BE2C (cell line): ENCODE data around the gene TTC34.
"Not testable (repeated sequence)": the region's sequence is repeated elsewhere in the genome, so short reads cannot be mapped to it uniquely, and the experiment has no call there.

Experiments used
- DNase-seq: peaks from one replicate; pipeline ENCODE4 v3.0.0-alpha.2; 2020
- H3K27me3 ChIP-seq: fragments of 250-450 bp; sonication (Bioruptor Pico); 2 replicates; pipeline ENCODE4 v1.5.1; 2020; ENCODE audit warnings: mild to moderate bottlenecking
- H3K36me3 ChIP-seq: fragments of 250-450 bp; sonication (Bioruptor Pico); 2 replicates; pipeline ENCODE4 v1.5.1; 2020; ENCODE audit warnings: mild to moderate bottlenecking
- H3K4me1 ChIP-seq: fragments of 250-450 bp; sonication (Bioruptor Pico); 2 replicates; pipeline ENCODE4 v1.5.1; 2020
- H3K4me3 ChIP-seq: 2 replicates; pipeline ENCODE4 v1.5.1; 2011; ENCODE audit warnings: low read depth, low read length
- H3K9me3 ChIP-seq: fragments of 250-450 bp; sonication (Bioruptor Pico); 2 replicates; pipeline ENCODE4 v1.5.1; 2020
- TF ChIP-seq, protein P1 (sequence below): IDR thresholded peaks from 2 replicates; pipeline ENCODE4 v1.5.1; 2012; ENCODE audit warnings: mild to moderate bottlenecking, low read depth, low read length

Gene TTC34

DNA sequence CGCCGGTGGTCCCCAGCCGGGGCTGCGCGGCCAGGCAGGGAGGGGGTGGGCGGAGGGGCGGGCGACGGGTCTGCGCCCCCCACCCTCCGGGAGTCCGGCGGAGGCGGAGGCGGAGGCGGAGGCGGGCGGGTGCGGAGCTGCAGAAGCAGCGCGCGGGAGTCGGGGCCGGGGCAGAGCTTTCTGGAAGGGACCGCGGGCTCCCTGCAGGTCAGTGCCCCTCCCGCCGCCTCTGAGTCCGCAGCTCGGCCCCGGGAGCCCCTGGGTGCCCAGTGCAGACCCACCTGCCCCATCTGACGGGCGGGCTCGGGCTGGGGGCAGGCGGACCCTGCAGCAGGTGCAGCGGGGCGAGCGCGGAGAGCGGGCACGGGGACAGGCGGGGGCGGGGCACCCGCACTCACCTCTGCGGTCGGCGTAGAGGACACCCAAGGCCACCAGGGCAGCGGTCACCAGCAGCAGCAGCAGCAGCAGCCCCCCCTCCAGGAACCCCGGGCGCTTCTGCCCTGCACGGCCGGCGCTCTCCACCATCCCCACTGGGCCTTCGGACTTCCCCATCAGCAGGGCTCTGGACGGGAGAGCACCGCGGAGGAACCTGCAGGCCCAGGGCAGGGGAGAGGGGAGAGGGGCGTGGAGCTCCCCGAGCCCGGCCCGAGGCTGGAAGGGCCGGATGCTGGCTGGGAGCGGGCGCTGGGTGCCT is 172.4 kb downstream of the TTC34 start:
- TF ChIP-seq, protein P1, sequence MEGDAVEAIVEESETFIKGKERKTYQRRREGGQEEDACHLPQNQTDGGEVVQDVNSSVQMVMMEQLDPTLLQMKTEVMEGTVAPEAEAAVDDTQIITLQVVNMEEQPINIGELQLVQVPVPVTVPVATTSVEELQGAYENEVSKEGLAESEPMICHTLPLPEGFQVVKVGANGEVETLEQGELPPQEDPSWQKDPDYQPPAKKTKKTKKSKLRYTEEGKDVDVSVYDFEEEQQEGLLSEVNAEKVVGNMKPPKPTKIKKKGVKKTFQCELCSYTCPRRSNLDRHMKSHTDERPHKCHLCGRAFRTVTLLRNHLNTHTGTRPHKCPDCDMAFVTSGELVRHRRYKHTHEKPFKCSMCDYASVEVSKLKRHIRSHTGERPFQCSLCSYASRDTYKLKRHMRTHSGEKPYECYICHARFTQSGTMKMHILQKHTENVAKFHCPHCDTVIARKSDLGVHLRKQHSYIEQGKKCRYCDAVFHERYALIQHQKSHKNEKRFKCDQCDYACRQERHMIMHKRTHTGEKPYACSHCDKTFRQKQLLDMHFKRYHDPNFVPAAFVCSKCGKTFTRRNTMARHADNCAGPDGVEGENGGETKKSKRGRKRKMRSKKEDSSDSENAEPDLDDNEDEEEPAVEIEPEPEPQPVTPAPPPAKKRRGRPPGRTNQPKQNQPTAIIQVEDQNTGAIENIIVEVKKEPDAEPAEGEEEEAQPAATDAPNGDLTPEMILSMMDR = no peak
- Histone ChIP-seq H3K4me3 (no peak overlapping the region), H3K36me3 (no peaks in the 10 kb centered on the region), H3K4me1 (no peaks in the 10 kb centered on the region), H3K9me3 (no peaks in the 10 kb centered on the region), H3K27me3 (peaks cover 14% of the 10 kb centered on the region)
- no peak for DNase-seq

DNA sequence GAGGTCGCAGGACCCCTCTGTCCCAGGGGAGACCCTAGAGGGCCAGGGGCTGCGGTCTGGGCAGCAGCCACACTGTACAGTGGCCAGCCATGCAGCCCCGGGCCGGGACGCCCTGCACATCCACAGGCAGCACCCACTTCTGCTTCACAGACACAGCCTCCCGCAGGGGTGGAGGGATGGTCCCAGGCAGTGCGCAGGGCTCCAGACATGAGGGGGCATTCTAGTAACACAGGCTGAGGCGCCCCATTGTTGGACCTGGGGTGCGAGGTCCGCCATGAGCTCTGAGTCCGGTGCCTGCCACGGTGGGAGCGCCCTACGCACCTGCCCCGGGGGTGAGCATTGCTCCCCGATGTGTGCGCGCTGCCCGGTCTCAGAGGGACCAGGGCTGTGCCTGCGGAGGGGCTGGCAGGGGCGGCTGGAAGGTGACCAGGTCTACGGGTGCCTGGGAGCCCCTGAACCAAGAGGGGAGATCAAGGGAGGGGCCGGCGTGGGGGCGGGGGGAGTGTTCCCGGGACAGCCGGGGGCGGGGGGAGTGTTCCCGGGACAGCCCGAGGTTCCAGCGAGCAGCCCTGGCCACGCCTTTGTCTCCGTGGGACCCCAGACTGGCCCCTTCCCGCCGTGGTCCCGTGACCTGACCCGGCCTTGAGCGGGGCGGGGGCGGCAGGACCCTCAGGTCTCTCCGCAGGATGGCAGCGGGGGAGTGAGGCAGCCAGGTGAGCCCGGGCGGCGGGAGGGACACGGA is 173.1 kb downstream of the TTC34 start:
- TF ChIP-seq, protein P1 = no peak
- no peaks in the 10 kb centered on the region for H3K4me1 ChIP-seq
- no peaks in the 10 kb centered on the region for H3K36me3 ChIP-seq
- DNase-seq = no peak
- no peak overlapping the region for H3K4me3 ChIP-seq
- H3K9me3 ChIP-seq = no peaks in the 10 kb centered on the region
- H3K27me3 ChIP-seq = peaks cover 14% of the 10 kb centered on the region

DNA sequence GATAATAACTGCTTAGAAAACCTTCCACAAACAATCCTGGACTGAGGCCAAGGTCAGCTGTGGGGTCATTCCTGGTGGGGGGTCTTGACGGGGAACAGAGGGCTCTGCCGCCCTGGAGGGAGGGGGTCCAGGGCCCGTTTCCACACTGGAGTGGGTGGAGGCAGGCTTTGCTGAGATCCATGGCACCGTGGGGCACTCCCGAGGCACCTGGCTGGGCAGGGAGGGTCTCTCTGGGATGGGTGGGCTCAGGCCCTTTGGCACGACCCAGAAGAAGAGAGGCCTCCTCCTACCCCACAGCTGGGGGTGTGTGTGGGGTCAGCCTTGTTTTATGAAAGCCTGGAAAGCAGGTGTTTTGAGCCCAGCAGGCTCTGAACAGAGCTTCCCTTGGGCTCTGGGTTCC is 173.7 kb downstream of the TTC34 start:
- Histone ChIP-seq H3K9me3 (no peaks in the 10 kb centered on the region), H3K27me3 (peaks cover 14% of the 10 kb centered on the region)
- DNase-seq = no peak

DNA sequence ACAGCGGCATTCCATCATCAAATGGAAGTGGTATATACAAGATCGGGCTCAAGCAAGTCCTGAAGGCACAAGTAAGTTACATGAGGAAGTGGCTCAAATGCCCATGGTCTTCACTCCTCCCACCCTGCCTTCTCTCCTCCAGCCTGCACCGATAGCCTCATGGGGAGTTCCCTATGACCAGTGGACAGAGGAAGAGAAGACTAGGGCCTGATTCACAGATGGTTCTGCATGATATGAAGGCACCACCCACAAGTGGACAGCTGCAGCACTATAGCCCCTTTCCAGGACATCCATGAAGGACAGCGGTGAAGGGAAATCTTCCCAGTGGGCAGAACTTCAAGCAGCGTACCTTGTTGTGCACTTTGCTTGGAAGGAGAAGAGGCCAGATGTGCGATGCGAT is 175.7 kb downstream of the TTC34 start:
- not testable (repeated sequence) for H3K4me3 ChIP-seq, H3K9me3 ChIP-seq, H3K4me1 ChIP-seq, DNase-seq, H3K36me3 ChIP-seq
- peaks cover 14% of the 10 kb centered on the region for H3K27me3 ChIP-seq

More for the DNA sequence above, 173.7 kb downstream of the TTC34 start:
- no peaks in the 10 kb centered on the region for H3K4me1 ChIP-seq
- H3K4me3 ChIP-seq = no peak overlapping the region
- TF ChIP-seq, protein P1 = no peak
- no peaks in the 10 kb centered on the region for H3K36me3 ChIP-seq

DNA sequence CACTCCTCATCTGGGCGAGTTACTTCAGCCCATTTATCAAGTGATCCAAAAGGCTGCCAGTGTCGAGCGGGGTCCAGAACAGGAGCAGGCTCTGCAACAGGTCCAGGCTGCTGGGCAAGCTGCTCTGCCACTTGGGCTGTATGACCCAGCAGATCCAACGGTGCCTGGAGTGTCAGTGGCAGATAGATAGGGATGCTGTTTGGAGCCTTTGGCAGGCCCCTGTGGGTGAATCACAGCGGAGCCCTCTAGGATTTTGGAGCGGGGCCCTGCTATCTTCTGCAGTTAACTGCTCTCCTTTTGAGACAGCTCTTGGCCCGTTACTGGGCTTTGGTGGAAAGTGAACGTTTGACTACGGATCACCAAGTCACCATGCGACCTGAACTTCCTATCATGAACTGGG is 176.2 kb downstream of the TTC34 start:
- TF ChIP-seq, protein P1 = no peak
- DNase-seq = no peak
- Histone ChIP-seq H3K4me1 (no peaks in the 10 kb centered on the region), H3K27me3 (peaks cover 14% of the 10 kb centered on the region), H3K4me3 (no peak overlapping the region), H3K36me3 (no peaks in the 10 kb centered on the region), H3K9me3 (no peaks in the 10 kb centered on the region)

DNA sequence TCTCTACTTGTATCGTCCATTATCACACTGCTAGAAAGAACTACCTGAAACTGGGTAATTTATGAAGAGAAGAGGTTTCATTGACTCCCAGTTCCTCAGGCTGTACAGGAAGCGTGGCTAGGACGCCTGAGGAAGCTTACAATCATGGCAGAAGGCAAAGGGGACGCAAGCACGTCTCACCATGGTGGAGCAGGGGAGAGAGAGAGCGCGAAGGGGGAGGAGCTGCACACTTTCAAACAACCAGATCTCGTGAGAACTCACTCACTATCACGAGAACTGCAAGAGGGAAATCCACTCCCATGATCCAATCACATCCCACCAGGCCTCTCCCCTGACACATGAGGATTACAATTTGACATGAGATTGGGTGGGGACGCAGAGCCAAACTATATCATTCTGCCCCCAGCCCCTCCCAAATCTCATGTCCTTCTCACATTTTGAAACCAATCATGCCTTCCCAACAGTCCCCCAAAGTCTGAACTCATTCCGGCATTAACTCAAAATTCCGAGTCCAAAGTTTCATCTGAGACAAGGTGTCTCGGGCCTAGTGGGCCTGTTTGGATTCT is 176.7 kb downstream of the TTC34 start:
- Histone ChIP-seq H3K36me3 (no peaks in the 10 kb centered on the region), H3K27me3 (peaks cover 14% of the 10 kb centered on the region), H3K4me3 (no peak overlapping the region), H3K4me1 (no peaks in the 10 kb centered on the region), H3K9me3 (no peaks in the 10 kb centered on the region)
- TF ChIP-seq, protein P1 = no peak
- DNase-seq = no peak
